ENCODE results near the gene DAPK2. TPM values are rescaled to one million over a fixed set of nuclear protein-coding genes. Genes with fewer than 3 reads are reported as not detected.
"Not testable (repeated sequence)": the region's sequence is repeated elsewhere in the genome, so short reads cannot be mapped to it uniquely, and the experiment has no call there.

Gene DAPK2
- total RNA-seq = 9.7 TPM

- peak; percentile 6 for DNase-seq
Measured at GRCh38 chr15:64046421-64047153, at the start of gene DAPK2. Gene DAPK2 (minus strand): TSS chr15:64046485. CDS start chr15:64040261, 6,224 bp downstream.

- no peak for DNase-seq
Measured at GRCh38 chr15:64095431-64095794, 49.1 kb upstream of the DAPK2 start.

GRCh38 chr15:64093627-64094417 is 47.5 kb upstream of the DAPK2 start, which contains the start of gene CIAO2A:
Gene CIAO2A (minus strand): TSS chr15:64093838. CDS start chr15:64093768, 70 bp downstream.
- peak; percentile 99 for DNase-seq

GRCh38 chr15:64092864-64093626 is 46.8 kb upstream of the DAPK2 start:
- peak; percentile 50 for DNase-seq

- DNase-seq = no peak
Measured at GRCh38 chr15:64092075-64092820, 46.0 kb upstream of the DAPK2 start.

- DNase-seq = no peak
Measured at GRCh38 chr15:64090527-64090926, 44.2 kb upstream of the DAPK2 start.

GRCh38 chr15:64089543-64090280 is 43.4 kb upstream of the DAPK2 start:
- DNase-seq = no peak

- no peak for DNase-seq
Measured at GRCh38 chr15:64082757-64083156, 36.5 kb upstream of the DAPK2 start.

- DNase-seq = not testable (repeated sequence)
Measured at GRCh38 chr15:64073496-64073895, 27.2 kb upstream of the DAPK2 start.

GRCh38 chr15:64072812-64073211 is 26.5 kb upstream of the DAPK2 start:
- no peak for DNase-seq

GRCh38 chr15:64071931-64072765 is 25.9 kb upstream of the DAPK2 start:
- DNase-seq = no peak

GRCh38 chr15:64070965-64071851 is 24.9 kb upstream of the DAPK2 start:
- no peak for DNase-seq

GRCh38 chr15:64070106-64070505 is 23.8 kb upstream of the DAPK2 start:
- no peak for DNase-seq

GRCh38 chr15:64068133-64068532 is 21.8 kb upstream of the DAPK2 start:
- DNase-seq = no peak

GRCh38 chr15:64067564-64068030 is 21.3 kb upstream of the DAPK2 start:
- DNase-seq = peak; percentile 11

GRCh38 chr15:64066451-64066850 is 20.2 kb upstream of the DAPK2 start:
- DNase-seq = no peak

- no peak for DNase-seq
Measured at GRCh38 chr15:64060716-64061115, 14.4 kb upstream of the DAPK2 start.

GRCh38 chr15:64059104-64059503 is 12.8 kb upstream of the DAPK2 start:
- DNase-seq = not testable (repeated sequence)

GRCh38 chr15:64058279-64058678 is 12.0 kb upstream of the DAPK2 start:
- no peak for DNase-seq
